Keratinocyte (primary cell): ENCODE data around the gene MAPK13. TPM values are rescaled to one million over a fixed set of nuclear protein-coding genes. Genes with fewer than 3 reads are reported as not detected.

Source experiments
- DNase-seq: peaks from one replicate; pipeline ENCODE4 v3.0.0-alpha.2; 2011; ENCODE audit warnings: low read depth, missing footprints, low spot score
- FAIRE-seq: peaks from 2 replicates; lab custom pipeline; 2011; peaks lifted over from hg19 to GRCh38; lab: Jason Lieb, UNC
- H2AFZ ChIP-seq: 2 replicates; pipeline ENCODE4 v1.6.0; 2012; ENCODE audit warnings: low read length, control low read depth, inconsistent platforms; ENCODE audit not compliant: control insufficient read depth
- H3K27ac ChIP-seq: 2 replicates; pipeline ENCODE4 v1.5.1; 2011; ENCODE audit warnings: low read length; ENCODE audit not compliant: control insufficient read depth, insufficient read depth
- H3K27me3 ChIP-seq: 3 replicates; pipeline ENCODE4 v1.6.0; 2011; ENCODE audit warnings: low read length; ENCODE audit not compliant: control insufficient read depth, insufficient read depth; ENCODE audit errors: extremely low read depth
- H3K36me3 ChIP-seq, 2 experiments: 2 replicates in 1 of 2; 3 replicates in 1 of 2; pipeline ENCODE4 v1.5.1; 2011; ENCODE audit warnings: low read length in 2 of 2, mild to moderate bottlenecking in 1 of 2; ENCODE audit not compliant: control insufficient read depth in 2 of 2, insufficient read depth in 2 of 2; ENCODE audit errors: extremely low read depth in 1 of 2
- H3K4me1 ChIP-seq: 3 replicates; pipeline ENCODE4 v1.5.1; 2011; ENCODE audit warnings: low read length; ENCODE audit not compliant: control insufficient read depth, insufficient read depth; ENCODE audit errors: extremely low read depth
- H3K4me2 ChIP-seq: 3 replicates; pipeline ENCODE4 v1.6.0; 2011; ENCODE audit warnings: low read depth, low read length; ENCODE audit not compliant: control insufficient read depth, insufficient read depth; ENCODE audit errors: extremely low read depth
- H3K4me3 ChIP-seq, 3 experiments: fragments of 200-600 bp in 1 of 3; sonication (generic) in 1 of 3; 2 replicates in 2 of 3; 3 replicates in 1 of 3; pipeline ENCODE4 v1.5.1; 2011 to 2016; ENCODE audit warnings: low read length in 3 of 3, mild to moderate bottlenecking in 3 of 3, control low read depth in 2 of 3, inconsistent platforms in 1 of 3, low read depth in 1 of 3, mixed read lengths in 1 of 3, mixed run types in 1 of 3, moderate library complexity in 1 of 3; ENCODE audit not compliant: control insufficient read depth in 2 of 3, insufficient read depth in 2 of 3; ENCODE audit errors: extremely low read depth in 1 of 3
- H3K79me2 ChIP-seq: 2 replicates; pipeline ENCODE4 v1.6.0; 2012; ENCODE audit warnings: low read length; ENCODE audit not compliant: control insufficient read depth, insufficient read depth
- H3K9ac ChIP-seq: 3 replicates; pipeline ENCODE4 v1.6.0; 2011; ENCODE audit warnings: low read length; ENCODE audit not compliant: control insufficient read depth, insufficient read depth; ENCODE audit errors: extremely low read depth
- H3K9me1 ChIP-seq: 3 replicates; pipeline ENCODE4 v1.6.0; 2011; ENCODE audit warnings: low read length; ENCODE audit not compliant: control insufficient read depth, insufficient read depth; ENCODE audit errors: extremely low read depth
- H3K9me3 ChIP-seq: 2 replicates; pipeline ENCODE4 v1.5.1; 2012; ENCODE audit warnings: low read depth, low read length; ENCODE audit not compliant: control insufficient read depth
- H4K20me1 ChIP-seq: 3 replicates; pipeline ENCODE4 v1.6.0; 2011; ENCODE audit warnings: low read length; ENCODE audit not compliant: control insufficient read depth, insufficient read depth; ENCODE audit errors: extremely low read depth
- EZH2 ChIP-seq: IDR thresholded peaks from one replicate; pipeline ENCODE4 v1.6.1; 2012; ENCODE audit warnings: inconsistent platforms, mild to moderate bottlenecking, low read length, moderate library complexity
- dilution Hi-C: fragments of 300-500 bp; cut with MboI; formaldehyde crosslinking; loops from one replicate; pipeline ENCODE4 v1.7.0; 2020; ENCODE audit warnings: low sequenced_read_pairs; ENCODE audit not compliant: extremely low pct_ligation_motif_present
- polyA plus RNA-seq, 5 experiments: library from polyadenylated mRNA; depleted of rRNA in 3 of 5; stranded (reverse) in 3 of 5; stranded (forward) in 1 of 5; unstranded in 1 of 5; fragments of >200 nt; gene quantifications; 1 replicate in 1 of 5; 2 replicates in 3 of 5; 3 replicates in 1 of 5; pipeline versions ENCODE4 v1.2.1 to v1.2.3, GENCODE V29; 2011 to 2012; ENCODE audit warnings: missing spikeins in 2 of 5, low read depth in 1 of 5, low replicate concordance in 1 of 5
- TF ChIP-seq, protein P1 (sequence below), 3 experiments: IDR thresholded peaks in 1 of 3; conservative IDR thresholded peaks in 1 of 3; optimal IDR thresholded peaks in 1 of 3; 2 replicates in 2 of 3; 3 replicates in 1 of 3; pipeline versions ENCODE3 to v1.5.1; 2011; ENCODE audit warnings: low read length in 3 of 3, mild to moderate bottlenecking in 3 of 3, moderate library complexity in 2 of 3, control low read depth in 1 of 3, inconsistent platforms in 1 of 3; ENCODE audit not compliant: insufficient read depth in 2 of 3; ENCODE audit errors: extremely low read depth in 1 of 3

The MAPK13 gene
- polyA plus RNA-seq, 1 donor (not counting 4 experiments of a cell fraction or from before 2014, with no cell fraction given): 19.3 TPM

DNA sequence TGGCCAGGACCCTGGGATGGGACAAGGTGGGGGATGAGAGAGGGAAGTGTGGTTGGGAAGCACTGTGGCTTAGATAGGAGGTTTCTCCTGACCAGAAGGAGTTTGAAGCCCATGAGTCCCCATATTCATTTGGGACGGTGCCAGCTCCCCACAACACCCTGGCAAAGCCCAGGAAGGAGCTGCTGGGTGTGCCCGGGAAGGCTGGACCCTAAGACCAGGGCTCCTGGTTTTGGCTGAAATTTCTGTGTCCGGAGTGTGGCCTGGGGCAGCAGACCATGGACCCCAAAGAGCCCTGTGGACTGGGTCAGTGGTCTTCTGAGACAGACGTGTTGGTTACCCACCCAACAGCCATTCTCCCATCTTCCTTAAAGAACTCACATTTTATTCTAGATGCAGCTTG is 15.2 kb downstream of the MAPK13 start:
- Histone ChIP-seq H3K9ac (no peak overlapping the region), H3K9me3 (no peaks in the 10 kb centered on the region), H3K9me1 (no peaks in the 10 kb centered on the region), H3K4me2 (no peak overlapping the region), H3K36me3 (no peaks in the 10 kb centered on the region), H3K4me3 (no peak overlapping the region), H3K27me3 (no peaks in the 10 kb centered on the region), H3K4me1 (no peaks in the 10 kb centered on the region), H2AFZ (no peak overlapping the region), H3K27ac (no peak overlapping the region), H4K20me1 (no peaks in the 10 kb centered on the region), H3K79me2 (no peaks in the 10 kb centered on the region)
- TF ChIP-seq, protein P1, sequence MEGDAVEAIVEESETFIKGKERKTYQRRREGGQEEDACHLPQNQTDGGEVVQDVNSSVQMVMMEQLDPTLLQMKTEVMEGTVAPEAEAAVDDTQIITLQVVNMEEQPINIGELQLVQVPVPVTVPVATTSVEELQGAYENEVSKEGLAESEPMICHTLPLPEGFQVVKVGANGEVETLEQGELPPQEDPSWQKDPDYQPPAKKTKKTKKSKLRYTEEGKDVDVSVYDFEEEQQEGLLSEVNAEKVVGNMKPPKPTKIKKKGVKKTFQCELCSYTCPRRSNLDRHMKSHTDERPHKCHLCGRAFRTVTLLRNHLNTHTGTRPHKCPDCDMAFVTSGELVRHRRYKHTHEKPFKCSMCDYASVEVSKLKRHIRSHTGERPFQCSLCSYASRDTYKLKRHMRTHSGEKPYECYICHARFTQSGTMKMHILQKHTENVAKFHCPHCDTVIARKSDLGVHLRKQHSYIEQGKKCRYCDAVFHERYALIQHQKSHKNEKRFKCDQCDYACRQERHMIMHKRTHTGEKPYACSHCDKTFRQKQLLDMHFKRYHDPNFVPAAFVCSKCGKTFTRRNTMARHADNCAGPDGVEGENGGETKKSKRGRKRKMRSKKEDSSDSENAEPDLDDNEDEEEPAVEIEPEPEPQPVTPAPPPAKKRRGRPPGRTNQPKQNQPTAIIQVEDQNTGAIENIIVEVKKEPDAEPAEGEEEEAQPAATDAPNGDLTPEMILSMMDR (optimal IDR thresholded peaks at IDR 0.05 in 1 of 3, IDR thresholded peaks at IDR 0.05 in 1 of 3, conservative IDR thresholded peaks at IDR 0.05 in 1 of 3; ENCODE audit: extremely low read depth in 1 of 3, insufficient read depth in 2 of 3, low read length in 3 of 3): no peak
- TF ChIP-seq EZH2: no peak
- no peak for FAIRE-seq
- dilution Hi-C loops: no loop called here
- DNase-seq: no peak

GRCh38 chr6:36147294-36147693 is 17.0 kb downstream of the MAPK13 start:
- Histone ChIP-seq H3K27ac (no peak overlapping the region), H3K9me1 (no peaks in the 10 kb centered on the region), H2AFZ (no peak overlapping the region), H3K9ac (no peak overlapping the region), H3K27me3 (no peaks in the 10 kb centered on the region), H3K9me3 (no peaks in the 10 kb centered on the region), H4K20me1 (no peaks in the 10 kb centered on the region), H3K4me1 (no peaks in the 10 kb centered on the region), H3K79me2 (no peaks in the 10 kb centered on the region), H3K4me3 (no peak overlapping the region), H3K4me2 (no peak overlapping the region), H3K36me3 (no peaks in the 10 kb centered on the region)
- DNase-seq (no peak), FAIRE-seq (no peak)
- dilution Hi-C loops: no loop called here
- TF ChIP-seq, protein P1 (optimal IDR thresholded peaks at IDR 0.05 in 1 of 3, IDR thresholded peaks at IDR 0.05 in 1 of 3, conservative IDR thresholded peaks at IDR 0.05 in 1 of 3; ENCODE audit: extremely low read depth in 1 of 3, insufficient read depth in 2 of 3, low read length in 3 of 3): no peak
- TF ChIP-seq EZH2: no peak
